Bronchial epithelial cell (primary cell): ENCODE results near the gene MGAT5. TPM values are rescaled to one million over a fixed set of nuclear protein-coding genes. Genes with fewer than 3 reads are reported as not detected.
A peak's percentile ranks its signal among the peaks of the same experiment; 100 is the strongest.
"Not testable (repeated sequence)": the region's sequence is repeated elsewhere in the genome, so short reads cannot be mapped to it uniquely, and the experiment has no call there.

Experiments used
- DNase-seq: peaks from one replicate; pipeline ENCODE4 v3.0.0-alpha.2; 2010; ENCODE audit warnings: low read depth
- FAIRE-seq: peaks from 2 replicates; lab custom pipeline; 2011; peaks lifted over from hg19 to GRCh38; lab: Jason Lieb, UNC
- H3K27me3 ChIP-seq: 2 replicates; pipeline ENCODE4 v1.5.1; 2011; ENCODE audit warnings: low read length; ENCODE audit not compliant: control insufficient read depth, insufficient read depth
- H3K36me3 ChIP-seq: 2 replicates; pipeline ENCODE4 v1.5.1; 2011; ENCODE audit warnings: low read length; ENCODE audit not compliant: control insufficient read depth, insufficient read depth
- H3K4me3 ChIP-seq: 2 replicates; pipeline ENCODE4 v1.5.1; 2011; ENCODE audit warnings: mild to moderate bottlenecking, low read depth, low read length, control low read depth
- CTCF ChIP-seq: IDR thresholded peaks from 2 replicates; pipeline ENCODE4 v1.5.1; 2011; ENCODE audit warnings: mild to moderate bottlenecking, moderate library complexity, low read length, control low read depth, inconsistent platforms; ENCODE audit not compliant: insufficient read depth, severe bottlenecking
- total RNA-seq: library from RNA; depleted of rRNA; stranded (reverse); fragments of >200 nt; gene quantifications from 2 replicates; pipeline ENCODE4 v1.2.1, GENCODE V29; 2014

MGAT5 gene
- total RNA-seq, 1 donor from 2014 or later: 48.7 TPM

DNA sequence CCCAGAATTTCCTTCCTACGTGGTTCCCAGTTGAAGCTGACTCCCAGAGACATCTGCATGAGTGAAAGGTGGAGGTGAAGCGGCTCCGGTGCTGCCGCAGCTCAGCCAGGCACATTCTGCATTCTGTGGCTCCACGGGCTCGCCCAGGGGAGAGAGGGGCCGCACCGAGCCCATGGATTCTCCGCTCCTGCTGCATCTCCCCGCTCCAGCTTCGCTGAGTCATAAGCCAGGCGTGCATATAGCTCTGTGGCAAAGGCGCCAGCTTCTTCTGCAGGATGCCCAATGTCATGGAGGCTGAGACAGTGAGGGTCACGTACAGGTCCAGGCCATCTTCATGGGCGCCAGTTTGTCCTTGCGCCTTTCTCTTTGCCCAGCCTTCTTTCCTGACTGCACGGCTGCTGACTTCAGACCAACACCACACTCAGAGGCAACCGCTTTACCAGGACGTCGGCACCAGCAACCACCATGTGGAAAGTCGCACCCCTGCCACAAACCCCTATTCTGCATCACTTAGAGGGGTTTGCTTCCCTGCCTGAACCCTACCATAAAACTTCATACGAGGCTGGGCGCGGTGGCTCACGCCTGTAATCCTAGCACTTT lies 215.7 kb downstream of the MGAT5 start:
- TF ChIP-seq CTCF: no peak
- no peak for FAIRE-seq
- Histone ChIP-seq H3K4me3 (no peak overlapping the region), H3K27me3 (no peaks in the 10 kb centered on the region), H3K36me3 (no peaks in the 10 kb centered on the region)
- DNase-seq: no peak

DNA sequence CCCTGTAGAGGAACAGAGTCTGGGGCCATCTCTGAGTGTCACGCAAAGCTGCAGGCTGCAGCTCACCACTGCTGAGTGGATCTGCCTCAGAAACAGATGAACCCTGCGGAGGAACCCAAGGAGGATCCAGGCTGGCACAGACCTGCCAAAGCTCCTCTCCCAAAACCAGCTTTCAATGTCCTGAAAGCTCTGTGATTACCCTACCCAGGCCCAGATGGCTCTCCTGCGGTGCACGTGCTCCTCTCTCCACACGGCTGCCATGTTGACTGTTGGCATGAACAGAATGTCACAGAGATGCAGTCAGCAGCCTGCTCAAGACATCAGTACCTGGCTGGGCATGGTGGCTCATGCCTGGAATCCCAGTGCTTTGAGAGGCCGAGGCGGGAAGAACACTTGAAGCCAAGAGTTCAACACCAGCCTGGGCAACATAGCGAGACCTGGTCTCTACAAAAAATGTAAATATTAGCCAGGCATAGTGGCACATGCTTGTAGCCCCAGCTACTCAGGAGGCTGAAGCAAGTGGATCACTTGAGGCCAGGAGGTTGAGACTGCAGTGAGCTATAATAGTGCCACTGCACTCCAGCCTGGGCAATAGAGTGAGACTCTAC lies 216.8 kb downstream of the MGAT5 start:
- TF ChIP-seq CTCF: no peak
- no peak for FAIRE-seq
- no peaks in the 10 kb centered on the region for H3K36me3 ChIP-seq
- no peaks in the 10 kb centered on the region for H3K27me3 ChIP-seq
- no peak for DNase-seq
- H3K4me3 ChIP-seq: no peak overlapping the region

GRCh38 chr2:134476982-134477381 lies 223.1 kb downstream of the MGAT5 start:
- not testable (repeated sequence) for DNase-seq, H3K4me3 ChIP-seq, H3K27me3 ChIP-seq, H3K36me3 ChIP-seq
- peak; percentile 94 for FAIRE-seq

DNA sequence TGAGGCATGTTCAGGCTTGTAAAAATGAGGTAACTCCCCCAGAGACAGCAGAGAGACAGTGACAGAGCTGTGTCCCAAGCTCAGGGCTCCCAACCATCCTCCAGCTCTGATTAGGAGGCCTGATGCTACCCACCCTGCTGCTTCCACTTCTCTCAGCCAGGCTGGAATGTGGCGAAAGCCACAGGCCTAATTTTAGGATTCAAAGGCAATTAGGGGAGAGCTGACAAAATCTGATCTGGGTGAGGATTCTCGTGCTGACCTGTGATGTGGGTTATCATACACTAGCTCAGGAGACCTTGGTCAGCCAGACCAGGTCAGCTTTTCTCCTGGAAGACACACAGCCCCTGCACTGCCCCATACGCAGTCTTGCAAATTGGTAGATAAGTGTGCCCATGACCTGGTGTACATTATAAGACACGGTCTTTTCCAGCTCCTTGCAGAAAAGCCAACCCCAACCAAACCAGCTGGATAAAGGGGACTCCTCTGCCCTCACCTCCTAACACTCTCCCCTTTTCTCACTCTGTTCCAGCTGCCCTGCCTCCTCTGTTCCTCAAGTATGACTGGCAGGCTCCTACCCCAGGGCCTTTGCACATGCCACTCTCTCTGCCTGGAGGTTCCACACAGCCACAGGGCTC lies 225.9 kb downstream of the MGAT5 start:
- Histone ChIP-seq H3K27me3 (no peaks in the 10 kb centered on the region), H3K4me3 (no peak overlapping the region), H3K36me3 (no peaks in the 10 kb centered on the region)
- no peak for TF ChIP-seq CTCF
- FAIRE-seq (no peak), DNase-seq (no peak)

- H3K4me3 ChIP-seq: no peak overlapping the region
- H3K27me3 ChIP-seq: no peaks in the 10 kb centered on the region
- no peak for FAIRE-seq
- DNase-seq: no peak
- TF ChIP-seq CTCF: no peak
- no peaks in the 10 kb centered on the region for H3K36me3 ChIP-seq
Observed at GRCh38 chr2:134482131-134482723, 228.4 kb downstream of the MGAT5 start.

DNA sequence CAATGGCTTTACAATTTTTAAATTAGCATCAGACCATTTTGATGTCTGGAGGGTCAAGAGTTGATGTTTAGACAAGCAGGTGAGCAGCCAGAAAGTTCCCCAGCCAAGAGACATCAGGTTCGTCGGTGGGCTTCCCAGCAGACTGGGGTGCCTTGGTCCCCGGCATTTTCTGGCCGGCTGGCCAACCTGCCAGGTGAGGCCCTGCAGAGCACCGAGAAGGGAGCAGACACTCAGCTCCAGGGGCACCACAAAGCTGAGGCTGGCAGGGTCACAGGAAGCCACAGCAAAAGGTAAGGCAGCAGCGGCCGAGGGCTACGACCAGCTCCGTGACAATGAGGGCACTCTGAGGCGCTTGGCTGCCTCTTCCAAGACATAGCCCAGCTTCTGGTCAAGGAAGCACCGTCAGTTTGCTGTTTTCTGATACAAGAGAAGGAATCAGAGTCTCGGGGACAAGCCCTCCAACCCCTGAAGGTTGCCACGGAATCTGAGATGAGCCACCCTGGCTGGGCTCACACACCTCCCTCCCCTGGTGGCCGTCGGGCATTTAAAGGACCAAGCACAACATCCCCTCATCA lies 229.0 kb downstream of the MGAT5 start:
- Histone ChIP-seq H3K4me3 (no peak overlapping the region), H3K27me3 (no peaks in the 10 kb centered on the region), H3K36me3 (no peaks in the 10 kb centered on the region)
- FAIRE-seq (no peak), DNase-seq (no peak)
- no peak for TF ChIP-seq CTCF
